CD14-positive monocyte (primary cell): ENCODE measurements around the gene KLHL36. TPM values are rescaled to one million over a fixed set of nuclear protein-coding genes. Genes with fewer than 3 reads are reported as not detected.

Experiments used
- DNase-seq, 3 donors: peaks; one replicate each; pipeline ENCODE4 v3.0.0-alpha.2; 2011 to 2022
- H2AFZ ChIP-seq: 2 replicates; pipeline ENCODE4 v1.6.0; 2012; ENCODE audit warnings: mild to moderate bottlenecking, low read depth, low read length, inconsistent platforms; ENCODE audit not compliant: insufficient read depth, poor library complexity, severe bottlenecking
- H3K27ac ChIP-seq, 2 donors: 1 replicate in 1 of 2; 2 replicates in 1 of 2; pipeline ENCODE4 v1.5.1; 2012 to 2013; ENCODE audit warnings: low read length in 2 of 2, control low read depth in 1 of 2, inconsistent platforms in 1 of 2, low read depth in 1 of 2, mild to moderate bottlenecking in 1 of 2
- H3K27me3 ChIP-seq, 2 donors: one replicate each; pipeline versions ENCODE4 v1.6.0 to v1.6.1; 2011 to 2013; ENCODE audit warnings: low read length in 2 of 2; ENCODE audit not compliant: control insufficient read depth in 2 of 2, insufficient read depth in 2 of 2
- H3K36me3 ChIP-seq, 2 donors: replicated peaks in 1 of 2; 1 replicate in 1 of 2; 2 replicates in 1 of 2; pipeline versions ENCODE4 v1.5.1 to v1.6.1; 2012 to 2013; ENCODE audit warnings: low read length in 2 of 2, control low read depth in 1 of 2, inconsistent platforms in 1 of 2, mild to moderate bottlenecking in 1 of 2; ENCODE audit not compliant: insufficient read depth in 2 of 2, control insufficient read depth in 1 of 2
- H3K4me1 ChIP-seq, 2 donors: 1 replicate in 1 of 2; 2 replicates in 1 of 2; pipeline versions ENCODE4 v1.5.1 to v1.6.1; 2012 to 2013; ENCODE audit warnings: low read length in 2 of 2, control low read depth in 1 of 2, inconsistent platforms in 1 of 2, mild to moderate bottlenecking in 1 of 2, moderate library complexity in 1 of 2; ENCODE audit not compliant: insufficient read depth in 2 of 2, control insufficient read depth in 1 of 2
- H3K4me2 ChIP-seq: replicated peaks from 2 replicates; pipeline ENCODE3; 2012; ENCODE audit warnings: low read length, moderate library complexity, mild to moderate bottlenecking; ENCODE audit not compliant: poor library complexity, severe bottlenecking; ENCODE audit errors: extremely low read depth
- H3K4me3 ChIP-seq, 3 experiments: fragments of 200-600 bp in 1 of 3; sonication (generic) in 1 of 3; replicated peaks in 1 of 3; 1 replicate in 2 of 3; 2 replicates in 1 of 3; pipeline ENCODE4 v1.5.1; 2011 to 2013; ENCODE audit warnings: low read length in 3 of 3, mild to moderate bottlenecking in 3 of 3, control low read depth in 2 of 3, low read depth in 2 of 3, inconsistent platforms in 1 of 3, moderate library complexity in 1 of 3
- H3K79me2 ChIP-seq: 2 replicates; pipeline ENCODE4 v1.6.0; 2012; ENCODE audit warnings: mild to moderate bottlenecking, control low read depth, inconsistent platforms, low read length, moderate library complexity; ENCODE audit not compliant: insufficient read depth
- H3K9ac ChIP-seq: 2 replicates; pipeline ENCODE4 v1.6.0; 2017; ENCODE audit warnings: low read length, mild to moderate bottlenecking; ENCODE audit not compliant: insufficient read depth, poor library complexity, severe bottlenecking
- H3K9me3 ChIP-seq, 2 donors: replicated peaks in 1 of 2; 1 replicate in 1 of 2; 2 replicates in 1 of 2; pipeline versions ENCODE4 v1.5.1 to v1.6.1; 2012 to 2013; ENCODE audit warnings: low read length in 2 of 2, control low read depth in 1 of 2; ENCODE audit not compliant: control insufficient read depth in 1 of 2, insufficient read depth in 1 of 2
- H4K20me1 ChIP-seq: 2 replicates; pipeline ENCODE4 v1.6.0; 2012; ENCODE audit warnings: mild to moderate bottlenecking, low read length, control low read depth, moderate library complexity; ENCODE audit not compliant: insufficient read depth
- H3K27ac Mint-ChIP-seq, 7 donors: one replicate each; pipeline ENCODE4 v1.8.0; 2020; ENCODE audit warnings: mild to moderate bottlenecking in 7 of 7, mixed read lengths in 7 of 7, moderate library complexity in 6 of 7, inconsistent platforms in 2 of 7
- H3K27me3 Mint-ChIP-seq, 3 donors: one replicate each; pipeline ENCODE4 v1.8.0; 2021 to 2022; ENCODE audit warnings: low read depth in 3 of 3, mild to moderate bottlenecking in 3 of 3, mixed read lengths in 3 of 3, moderate library complexity in 3 of 3, inconsistent platforms in 1 of 3
- H3K36me3 Mint-ChIP-seq, 2 donors: one replicate each; pipeline ENCODE4 v1.8.0; 2020; ENCODE audit warnings: mixed read lengths in 2 of 2, inconsistent platforms in 1 of 2, mild to moderate bottlenecking in 1 of 2
- H3K4me1 Mint-ChIP-seq: one replicate; pipeline ENCODE4 v1.8.0; 2020; ENCODE audit warnings: mild to moderate bottlenecking, mixed read lengths
- H3K4me3 Mint-ChIP-seq, 2 donors: one replicate each; pipeline ENCODE4 v1.8.0; 2020; ENCODE audit warnings: mild to moderate bottlenecking in 2 of 2, mixed read lengths in 2 of 2, moderate library complexity in 1 of 2
- H3K9me3 Mint-ChIP-seq, 7 donors: one replicate each; pipeline ENCODE4 v1.8.0; 2020 to 2022; ENCODE audit warnings: mixed read lengths in 7 of 7, mild to moderate bottlenecking in 6 of 7, moderate library complexity in 6 of 7, inconsistent platforms in 2 of 7
- CTCF ChIP-seq: fragments of 200-600 bp; IDR thresholded peaks from one replicate; pipeline ENCODE4 v1.8.0; 2022; ENCODE audit warnings: antibody characterized with exemption, mild to moderate bottlenecking
- WGBS: methylation state at CpG from one replicate; pipeline ENCODE4 v1.1.5; 2013; ENCODE audit warnings: missing lambda C conversion rate; ENCODE audit not compliant: insufficient coverage; 5-methylcytosine and 5-hydroxymethylcytosine counted together
- intact Hi-C, 2 donors: fragments of 100-400 bp; cut with micrococcal nuclease; formaldehyde crosslinking; loops; one replicate each; pipeline versions ENCODE4 v1.15.0 to v1.15.1; 2023
- polyA plus RNA-seq, 3 donors: library from polyadenylated mRNA; depleted of rRNA in 1 of 3; unstranded in 2 of 3; stranded (reverse) in 1 of 3; fragments of 300-500 nt in 2 of 3; fragments of >200 nt in 1 of 3; fragmentation: Illumina TruSeq in 2 of 3; gene quantifications; 1 replicate in 2 of 3; 2 replicates in 1 of 3; pipeline ENCODE4 v1.2.3, GENCODE V29; 2012 to 2021

The KLHL36 gene
- polyA plus RNA-seq, 3 donors, result 12.1 to 50.8 (median 14.2) TPM

- H3K27ac ChIP-seq, result no peak overlapping the region
- no peak overlapping the region for H3K4me3 Mint-ChIP-seq
- no peaks in the 10 kb centered on the region for H3K79me2 ChIP-seq
- H3K36me3 Mint-ChIP-seq, result peaks cover 0 to 3% of the 10 kb centered on the region in 2 donors
- H3K36me3 ChIP-seq, result no peaks in the 10 kb centered on the region
- H4K20me1 ChIP-seq, result no peaks in the 10 kb centered on the region
- DNase-seq, result no peak
- no peaks in the 10 kb centered on the region for H3K9me3 ChIP-seq
- WGBS, result 93% methylated on average over 2 of the region's 8 CpGs
- H3K4me2 ChIP-seq, result no peak overlapping the region
- no peak overlapping the region for H3K27ac Mint-ChIP-seq
- H3K27me3 ChIP-seq, result no peaks in the 10 kb centered on the region
- no peak overlapping the region for H3K9ac ChIP-seq
- no peak overlapping the region for H2AFZ ChIP-seq
- H3K4me1 ChIP-seq, result peaks cover 27 to 40% of the 10 kb centered on the region in 2 donors
- peaks cover 2 to 3% (median 2%) of the 10 kb centered on the region in 3 donors for H3K27me3 Mint-ChIP-seq
- TF ChIP-seq CTCF, result no peak
- H3K4me3 ChIP-seq, result no peak overlapping the region
- H3K9me3 Mint-ChIP-seq, result peaks cover 0 to 14% (median 4%) of the 10 kb centered on the region in 7 donors
- peaks cover 38% of the 10 kb centered on the region for H3K4me1 Mint-ChIP-seq
- intact Hi-C loops, result loop anchor here in 1 of 2 donors (5.0 kb wide), 1 partner anchor 38 kb away; no protein-coding TSS in a partner anchor
These were observed 40.8 kb downstream of the KLHL36 start for GRCh38 chr16:84689111-84689510.

GRCh38 chr16:84690088-84690819 is 41.9 kb downstream of the KLHL36 start:
- H3K4me3 Mint-ChIP-seq, result no peak overlapping the region
- Histone ChIP-seq H4K20me1 (no peaks in the 10 kb centered on the region), H3K9me3 (no peaks in the 10 kb centered on the region), H3K79me2 (no peaks in the 10 kb centered on the region), H2AFZ (no peak overlapping the region), H3K36me3 (no peaks in the 10 kb centered on the region), H3K4me2 (no peak overlapping the region), H3K4me1 (peaks cover 27 to 40% of the 10 kb centered on the region in 2 donors), H3K27me3 (no peaks in the 10 kb centered on the region), H3K9ac (no peak overlapping the region), H3K27ac (no peak overlapping the region), H3K4me3 (no peak overlapping the region)
- H3K27me3 Mint-ChIP-seq, result peaks cover 2 to 3% (median 2%) of the 10 kb centered on the region in 3 donors
- 100% methylated on average over 2 of the region's 6 CpGs for WGBS
- no peak for TF ChIP-seq CTCF
- intact Hi-C loops, result no loop called here
- H3K36me3 Mint-ChIP-seq, result peaks cover 0 to 3% of the 10 kb centered on the region in 2 donors
- peaks cover 38% of the 10 kb centered on the region for H3K4me1 Mint-ChIP-seq
- DNase-seq, result no peak
- no peak overlapping the region for H3K27ac Mint-ChIP-seq
- peaks cover 0 to 14% (median 4%) of the 10 kb centered on the region in 7 donors for H3K9me3 Mint-ChIP-seq
